ENCODE data around the gene IFITM5.
"Not testable (repeated sequence)": the region's sequence is repeated elsewhere in the genome, so short reads cannot be mapped to it uniquely, and the experiment has no call there.

Gene IFITM5

DNA sequence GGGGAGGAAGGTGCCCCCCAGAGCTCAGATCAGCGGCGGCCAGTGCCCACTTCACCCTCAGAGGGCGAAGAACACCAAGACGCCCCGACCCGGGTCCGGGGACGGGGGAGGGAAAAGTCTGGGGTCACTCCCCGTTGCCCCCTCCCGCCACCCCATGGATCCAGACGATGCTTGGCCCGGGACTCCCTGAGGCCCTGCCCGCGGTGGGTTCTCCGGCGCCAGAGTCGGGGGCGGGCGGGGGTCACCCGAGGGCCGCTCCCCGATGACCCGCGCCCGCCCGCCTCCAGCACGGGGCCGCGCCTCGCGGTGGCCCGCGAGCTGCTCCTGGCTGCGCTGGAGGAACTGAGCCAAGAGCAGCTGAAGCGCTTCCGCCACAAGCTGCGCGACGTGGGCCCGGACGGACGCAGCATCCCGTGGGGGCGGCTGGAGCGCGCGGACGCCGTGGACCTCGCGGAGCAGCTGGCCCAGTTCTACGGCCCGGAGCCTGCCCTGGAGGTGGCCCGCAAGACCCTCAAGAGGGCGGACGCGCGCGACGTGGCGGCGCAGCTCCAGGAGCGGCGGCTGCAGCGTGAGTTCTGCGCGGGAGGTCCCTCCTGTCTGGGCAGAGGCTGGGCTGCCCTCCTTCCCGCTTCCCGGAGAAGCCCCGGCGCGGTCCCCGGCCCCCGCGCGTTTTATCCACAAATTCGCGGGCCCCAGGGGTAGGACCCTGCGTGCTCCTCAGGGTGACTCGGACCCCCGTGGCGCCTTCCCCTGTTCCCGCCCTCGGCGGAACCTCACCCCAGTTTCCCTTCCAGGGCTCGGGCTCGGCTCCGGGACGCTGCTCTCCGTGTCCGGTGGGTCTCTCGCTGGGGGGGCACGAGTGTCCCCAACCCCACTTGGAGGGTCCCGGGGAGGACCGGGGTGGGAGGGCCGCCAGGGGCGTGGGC is 20.0 kb downstream of the IFITM5 start:
- Mint-ChIP-seq H3K27ac (peak overlapping the region in 1 of 2 donors; percentile 98), H3K9me3 (peaks cover 15 to 16% of the 10 kb centered on the region in 2 donors), H3K27me3 (peaks cover 26% of the 10 kb centered on the region), H3K4me3 (peak overlapping the region; percentile 89), H3K4me1 (peaks cover 56% of the 10 kb centered on the region)
- peak; percentile 10 for ATAC-seq
- DNase-seq, result peak; percentile 26 to 33

DNA sequence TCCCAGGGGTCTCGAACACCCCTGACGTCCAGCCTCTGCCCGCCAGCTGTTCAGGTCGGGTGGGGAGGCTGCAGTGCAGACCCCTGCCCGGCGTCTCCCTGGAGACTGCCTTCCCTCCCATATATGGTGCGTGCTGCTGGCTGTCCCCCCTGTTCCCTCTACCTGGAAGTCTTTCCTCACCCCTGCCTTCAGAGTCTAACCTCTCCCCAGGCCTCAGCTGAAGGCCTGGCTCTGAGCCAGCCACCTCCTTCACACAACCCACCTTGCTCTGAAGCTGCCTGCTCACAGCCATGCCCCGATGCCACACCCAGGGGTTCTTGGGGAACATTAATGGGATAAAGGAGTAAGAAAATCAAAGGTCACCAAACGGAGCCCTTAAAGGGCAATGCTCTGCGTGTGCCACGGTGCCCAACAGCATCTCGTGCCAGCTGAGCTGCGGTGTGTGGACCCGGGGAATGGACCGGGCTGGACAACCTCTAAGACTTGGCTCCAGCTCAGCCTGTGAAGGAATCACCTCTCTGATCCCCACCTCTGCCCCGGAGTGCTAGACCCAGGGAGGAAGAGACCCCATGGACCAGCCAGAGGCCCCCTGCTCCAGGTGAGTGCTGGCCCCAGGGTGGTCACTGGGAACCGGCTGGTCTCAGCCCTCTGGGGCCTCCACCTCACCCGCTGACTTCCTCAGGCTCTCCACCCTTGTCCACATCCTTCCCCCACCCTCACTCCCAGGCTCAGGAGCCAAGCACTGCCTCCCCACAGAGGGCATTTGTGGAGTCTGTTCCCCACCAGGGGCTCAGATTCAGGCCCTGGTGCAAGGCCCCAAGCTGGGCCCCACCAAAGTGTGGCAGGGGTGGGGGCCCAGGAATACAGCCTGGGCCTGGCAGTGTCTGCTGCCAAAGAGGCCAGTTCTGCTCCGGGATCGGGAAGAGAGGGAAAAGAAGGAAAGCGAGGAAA is 21.1 kb downstream of the IFITM5 start, which contains the start of gene NLRP6:
Gene NLRP6 (plus strand): TSS at position 407 of the 951 bp plus-strand sequence. CDS start 163 bp downstream, at position 570.
- Mint-ChIP-seq H3K27ac (peak within 1 kb of the TSS; percentile 93 to 98), H3K4me3 (peak within 1 kb of the TSS; percentile 89), H3K4me1 (peaks cover 47% of the 10 kb centered on the region), H3K9me3 (peaks cover 15 to 16% of the 10 kb centered on the region in 2 donors), H3K27me3 (peaks cover 26% of the 10 kb centered on the region)
- peak; percentile 17 to 41 for DNase-seq
- no peak for ATAC-seq

DNA sequence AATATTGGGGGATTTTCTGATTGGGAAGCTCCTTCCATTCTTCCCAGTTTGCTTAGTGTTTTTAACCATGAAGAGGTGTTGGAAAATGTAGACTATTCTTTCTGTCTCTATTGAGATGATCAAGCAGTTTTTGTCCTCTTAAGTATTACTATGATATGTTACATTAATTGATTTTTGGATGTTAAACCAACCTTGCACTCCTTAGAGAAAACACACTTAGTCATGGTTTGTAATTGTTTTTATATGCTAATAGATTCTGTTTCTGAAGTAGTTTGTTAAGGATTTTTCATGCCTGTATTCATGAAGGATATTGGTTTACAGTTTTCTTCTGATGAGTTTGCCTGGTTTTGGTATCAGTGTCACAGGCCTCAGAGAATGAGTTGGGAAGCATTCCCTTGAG is 23.1 kb downstream of the IFITM5 start:
- no peak for DNase-seq
- ATAC-seq, result no peak
- Mint-ChIP-seq H3K4me3 (no peak overlapping the region), H3K27me3 (peaks cover 14% of the 10 kb centered on the region), H3K4me1 (peaks cover 27% of the 10 kb centered on the region), H3K27ac (no peak overlapping the region), H3K9me3 (peaks cover 15 to 16% of the 10 kb centered on the region in 2 donors)

DNA sequence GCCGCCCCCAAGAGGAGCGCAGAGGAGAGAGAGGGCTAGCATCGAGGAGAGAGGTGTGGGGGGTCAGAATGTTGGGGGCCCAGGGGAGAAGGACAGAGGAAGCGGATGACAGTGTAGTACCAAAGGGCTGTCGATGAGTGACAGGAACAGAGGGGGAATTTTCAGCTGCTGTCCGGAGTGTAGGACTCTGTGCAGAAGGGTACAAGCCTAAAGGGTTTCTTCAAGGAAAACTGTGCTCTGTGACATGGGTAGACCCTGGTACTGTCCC is 26.5 kb downstream of the IFITM5 start:
- no peak for DNase-seq
- Mint-ChIP-seq H3K4me1 (peaks cover 38% of the 10 kb centered on the region), H3K4me3 (no peak overlapping the region), H3K9me3 (peaks cover 15 to 16% of the 10 kb centered on the region in 2 donors), H3K27me3 (no peaks in the 10 kb centered on the region), H3K27ac (no peak overlapping the region)
- no peak for ATAC-seq

DNA sequence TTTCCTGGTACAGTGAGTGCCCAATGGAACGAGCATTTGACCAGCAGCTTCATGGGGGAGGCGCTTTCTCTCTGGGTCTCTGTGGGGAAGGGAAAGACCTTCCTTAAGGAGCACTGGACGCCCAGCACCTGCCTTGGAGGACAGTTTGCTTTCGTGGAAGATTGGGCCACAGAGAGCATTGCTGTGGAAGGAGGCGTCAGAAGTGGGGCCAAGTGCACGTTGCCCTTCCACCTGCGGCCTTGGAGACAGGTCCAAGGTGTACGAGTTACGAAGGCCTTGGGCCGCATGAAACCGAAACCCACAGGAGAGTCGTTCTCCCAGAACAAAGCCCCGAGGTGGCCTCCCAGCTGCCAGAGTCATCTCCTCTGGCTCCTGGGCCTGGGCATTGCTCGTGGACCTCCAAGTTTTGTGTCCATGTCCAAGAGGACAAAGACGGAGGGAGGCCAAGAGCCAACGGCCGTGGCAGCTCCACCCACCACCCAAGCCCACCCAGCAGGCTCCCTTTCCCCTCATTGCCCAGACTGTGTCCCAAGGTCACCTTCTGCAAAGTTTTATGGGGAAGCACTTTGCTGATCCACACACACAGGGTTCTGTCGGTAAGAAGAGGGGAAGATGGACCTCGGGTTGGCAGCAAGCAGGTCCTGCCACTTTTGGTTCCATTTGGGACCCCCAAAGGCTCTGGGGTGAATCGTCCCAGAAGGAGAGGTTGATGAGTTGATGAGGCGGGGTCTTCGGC is 27.0 kb downstream of the IFITM5 start:
- no peak for ATAC-seq
- Mint-ChIP-seq H3K27ac (no peak overlapping the region), H3K27me3 (no peaks in the 10 kb centered on the region), H3K4me3 (no peak overlapping the region), H3K9me3 (peaks cover 12 to 15% of the 10 kb centered on the region in 2 donors), H3K4me1 (peaks cover 38% of the 10 kb centered on the region)
- DNase-seq, result no peak

- Mint-ChIP-seq H3K27me3 (no peaks in the 10 kb centered on the region), H3K27ac (no peak overlapping the region), H3K4me1 (peaks cover 41% of the 10 kb centered on the region), H3K9me3 (peaks cover 6 to 8% of the 10 kb centered on the region in 2 donors), H3K4me3 (no peak overlapping the region)
- ATAC-seq (no peak), DNase-seq (peak in 1 of 2 donors; percentile 13)
Measured at GRCh38 chr11:271319-271715, 28.0 kb downstream of the IFITM5 start.

- DNase-seq (peak in 1 of 2 donors; percentile 8), ATAC-seq (no peak)
- H3K9me3 Mint-ChIP-seq, result peaks cover under 1 to 2% of the 10 kb centered on the region in 2 donors
- peaks cover 41% of the 10 kb centered on the region for H3K4me1 Mint-ChIP-seq
- no peaks in the 10 kb centered on the region for H3K27me3 Mint-ChIP-seq
- peak overlapping the region; percentile 100 for H3K27ac Mint-ChIP-seq
- peak overlapping the region; percentile 25 to 99 for H3K4me3 Mint-ChIP-seq
Measured at GRCh38 chr11:270451-271318, 28.6 kb downstream of the IFITM5 start.

DNA sequence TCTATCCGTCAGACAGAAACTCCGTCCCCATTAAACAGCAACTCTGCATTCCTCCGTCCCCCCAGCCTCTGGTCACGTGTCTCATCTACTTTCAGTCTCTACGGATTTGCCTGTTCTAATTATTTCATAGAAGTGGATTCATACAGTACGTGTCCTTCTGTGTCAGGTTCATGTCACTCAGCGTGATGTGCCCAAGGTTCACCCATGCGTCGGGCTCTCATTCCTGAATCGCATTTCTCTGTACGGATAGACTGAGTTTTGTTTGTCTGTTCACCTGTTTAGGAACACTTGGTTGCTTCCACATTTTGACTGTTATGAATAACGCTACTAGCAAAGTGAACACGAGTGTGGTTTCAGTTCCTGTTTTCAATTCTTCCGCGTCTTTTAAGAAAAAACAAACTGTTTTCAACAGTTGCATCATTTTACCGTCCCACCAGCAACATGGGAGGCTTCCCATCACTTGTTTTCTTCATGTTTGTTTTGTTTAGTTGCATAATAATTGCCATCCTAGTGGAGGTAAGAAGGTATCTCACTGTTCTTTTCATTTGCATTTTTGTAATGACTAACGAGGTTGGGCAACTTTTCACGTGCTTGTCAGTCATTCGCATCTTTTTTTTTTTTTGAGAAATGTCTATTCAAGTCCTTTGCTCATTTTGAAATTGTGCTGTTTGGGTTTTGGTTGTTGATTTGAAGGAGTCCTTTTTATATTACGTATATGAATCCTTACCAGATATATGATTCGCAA is 30.0 kb downstream of the IFITM5 start:
- Mint-ChIP-seq H3K4me3 (peak overlapping the region; percentile 90 to 99), H3K4me1 (peaks cover 41% of the 10 kb centered on the region), H3K27me3 (no peaks in the 10 kb centered on the region), H3K27ac (peak overlapping the region; percentile 100), H3K9me3 (no peaks in the 10 kb centered on the region)
- peak; percentile 76 for ATAC-seq
- peak; percentile 70 to 76 for DNase-seq

GRCh38 chr11:268716-269145 is 30.6 kb downstream of the IFITM5 start:
- H3K27me3 Mint-ChIP-seq, result not testable (repeated sequence)

GRCh38 chr11:267491-267994 is 31.8 kb downstream of the IFITM5 start:
- peak; percentile 72 to 76 for DNase-seq
- peak overlapping the region; percentile 90 to 99 for H3K4me3 Mint-ChIP-seq
- H3K4me1 Mint-ChIP-seq, result peaks cover 41% of the 10 kb centered on the region
- H3K27me3 Mint-ChIP-seq, result no peaks in the 10 kb centered on the region
- H3K9me3 Mint-ChIP-seq, result no peaks in the 10 kb centered on the region
- peak overlapping the region; percentile 100 for H3K27ac Mint-ChIP-seq
- ATAC-seq, result peak; percentile 47

More at GRCh38 chr11:268716-269145, 30.6 kb downstream of the IFITM5 start:
- Mint-ChIP-seq H3K4me3 (peak overlapping the region; percentile 90 to 99), H3K27ac (peak overlapping the region; percentile 100), H3K4me1 (peaks cover 41% of the 10 kb centered on the region)
- DNase-seq, result peak; percentile 68 to 82
- ATAC-seq, result peak; percentile 71
- H3K9me3 Mint-ChIP-seq, result not testable (repeated sequence)

DNA sequence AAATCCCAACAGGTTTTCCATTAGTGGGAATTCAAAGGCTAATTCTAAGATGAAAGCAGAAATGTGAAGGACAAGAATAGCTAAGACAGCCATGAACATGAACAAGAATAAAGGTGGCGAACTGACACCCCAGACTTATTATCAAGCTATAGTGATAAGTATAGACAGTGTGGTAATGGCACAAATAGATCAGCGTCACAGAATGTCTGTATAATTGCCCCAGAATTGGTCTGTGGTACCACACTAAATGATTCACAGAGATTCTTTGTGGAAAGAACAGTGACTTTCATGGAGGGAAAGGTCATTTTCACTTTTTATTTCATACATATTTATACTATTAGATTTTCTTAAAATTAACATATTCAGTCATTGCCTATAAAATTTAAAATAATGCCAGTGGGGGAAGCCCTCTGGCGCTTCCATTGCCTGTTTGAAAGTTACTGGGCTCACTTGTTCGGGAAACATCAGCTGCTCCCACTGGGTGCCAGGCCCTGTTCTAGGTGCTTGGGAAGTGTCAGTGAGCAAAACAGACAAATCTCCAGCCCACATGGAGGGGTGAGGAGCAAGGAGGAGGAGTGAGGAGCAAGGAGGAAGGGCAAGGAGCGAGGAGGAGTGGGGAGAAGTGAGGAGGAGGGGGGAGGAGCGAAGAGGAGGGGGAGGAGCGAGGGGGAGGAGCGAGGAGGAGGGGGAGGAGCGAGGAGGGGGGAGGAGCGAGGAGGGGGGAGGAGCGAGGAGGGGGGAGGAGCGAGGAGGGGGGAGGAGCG is 32.5 kb downstream of the IFITM5 start:
- peaks cover 41% of the 10 kb centered on the region for H3K4me1 Mint-ChIP-seq
- H3K9me3 Mint-ChIP-seq, result no peaks in the 10 kb centered on the region
- DNase-seq, result peak; percentile 49 to 56
- peak; percentile 58 for ATAC-seq
- H3K4me3 Mint-ChIP-seq, result peak overlapping the region; percentile 81 to 84
- no peaks in the 10 kb centered on the region for H3K27me3 Mint-ChIP-seq
- H3K27ac Mint-ChIP-seq, result peak overlapping the region; percentile 93 to 95

- no peaks in the 10 kb centered on the region for H3K9me3 Mint-ChIP-seq
- ATAC-seq (no peak), DNase-seq (no peak)
- no peaks in the 10 kb centered on the region for H3K27me3 Mint-ChIP-seq
- H3K4me1 Mint-ChIP-seq, result no peaks in the 10 kb centered on the region
- H3K4me3 Mint-ChIP-seq, result no peak overlapping the region
- no peak overlapping the region for H3K27ac Mint-ChIP-seq
Measured at GRCh38 chr11:261624-262023, 37.7 kb downstream of the IFITM5 start.

DNA sequence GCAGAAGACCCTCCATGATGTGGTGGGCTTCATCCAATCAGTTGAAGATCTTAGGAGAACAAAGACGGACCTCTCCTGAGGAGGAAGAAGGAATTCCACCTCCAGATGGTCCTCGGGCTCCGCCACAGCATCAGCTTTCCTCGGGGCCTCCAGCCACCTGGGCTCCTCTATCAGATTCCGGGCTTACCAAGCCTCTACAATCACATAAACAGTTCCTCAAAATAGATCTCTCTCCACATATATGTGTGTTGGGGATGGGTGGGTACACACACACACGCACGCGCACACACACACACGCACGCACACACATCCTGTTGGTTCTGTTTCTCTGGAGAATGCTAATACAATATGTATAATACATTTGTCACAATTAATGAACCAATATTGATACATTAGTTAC is 39.9 kb downstream of the IFITM5 start:
- Mint-ChIP-seq H3K4me3 (no peak overlapping the region), H3K9me3 (no peaks in the 10 kb centered on the region)
- ATAC-seq, result no peak

More for the DNA sequence above, 39.9 kb downstream of the IFITM5 start:
- DNase-seq, result no peak
- Mint-ChIP-seq H3K4me1 (no peaks in the 10 kb centered on the region), H3K27ac (no peak overlapping the region), H3K27me3 (no peaks in the 10 kb centered on the region)

Data from stimulated activated naive CD8-positive, alpha-beta T cell treated with anti-CD3 and anti-CD28 coated beads, Interleukin-15, amount 100 ng/mL, for 72 hours (primary cell).